Measurements from ENCODE around the gene TCF7L2. TPM values are rescaled to one million over a fixed set of nuclear protein-coding genes. Genes with fewer than 3 reads are reported as not detected.

The TCF7L2 gene
- total and polyA plus RNA-seq, 9 of the 15 experiments (the other 6 are each of a cell fraction or from before 2014, with no cell fraction given) = 0.32 to 2.8 (median 0.92) TPM

DNA sequence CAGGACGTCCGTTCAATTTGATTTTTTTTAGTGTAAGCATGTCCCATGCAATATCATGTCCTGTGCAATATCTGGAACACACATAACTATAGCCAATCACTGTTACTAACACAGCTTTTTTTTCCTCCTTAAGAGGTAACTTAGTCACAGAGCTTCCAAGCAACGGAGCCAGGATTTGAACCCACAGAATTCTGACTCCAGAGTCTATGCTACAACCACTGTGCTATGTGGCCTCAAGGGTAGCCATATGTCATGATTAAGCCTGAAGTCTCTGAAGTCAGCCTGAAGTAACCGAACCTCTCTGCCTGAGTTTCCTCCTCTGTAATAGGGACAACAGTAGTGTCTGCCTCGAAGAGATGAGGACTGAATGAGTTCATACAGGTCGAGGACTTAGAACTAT lies 42.2 kb upstream of the TCF7L2 start (continued):
- TF ChIP-seq XRCC5 (IDR thresholded peaks at IDR 0.05; ENCODE audit: low read depth, low read length) (no peak), DNMT1 (IDR thresholded peaks at IDR 0.05) (no peak), GATAD2A (IDR thresholded peaks at IDR 0.05) (no peak), MAFF (IDR thresholded peaks at IDR 0.05; ENCODE audit: low read length) (no peak)
- TF ChIP-seq, protein P1, sequence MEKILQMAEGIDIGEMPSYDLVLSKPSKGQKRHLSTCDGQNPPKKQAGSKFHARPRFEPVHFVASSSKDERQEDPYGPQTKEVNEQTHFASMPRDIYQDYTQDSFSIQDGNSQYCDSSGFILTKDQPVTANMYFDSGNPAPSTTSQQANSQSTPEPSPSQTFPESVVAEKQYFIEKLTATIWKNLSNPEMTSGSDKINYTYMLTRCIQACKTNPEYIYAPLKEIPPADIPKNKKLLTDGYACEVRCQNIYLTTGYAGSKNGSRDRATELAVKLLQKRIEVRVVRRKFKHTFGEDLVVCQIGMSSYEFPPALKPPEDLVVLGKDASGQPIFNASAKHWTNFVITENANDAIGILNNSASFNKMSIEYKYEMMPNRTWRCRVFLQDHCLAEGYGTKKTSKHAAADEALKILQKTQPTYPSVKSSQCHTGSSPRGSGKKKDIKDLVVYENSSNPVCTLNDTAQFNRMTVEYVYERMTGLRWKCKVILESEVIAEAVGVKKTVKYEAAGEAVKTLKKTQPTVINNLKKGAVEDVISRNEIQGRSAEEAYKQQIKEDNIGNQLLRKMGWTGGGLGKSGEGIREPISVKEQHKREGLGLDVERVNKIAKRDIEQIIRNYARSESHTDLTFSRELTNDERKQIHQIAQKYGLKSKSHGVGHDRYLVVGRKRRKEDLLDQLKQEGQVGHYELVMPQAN (IDR thresholded peaks at IDR 0.05; ENCODE audit: borderline replicate concordance) = no peak

DNA sequence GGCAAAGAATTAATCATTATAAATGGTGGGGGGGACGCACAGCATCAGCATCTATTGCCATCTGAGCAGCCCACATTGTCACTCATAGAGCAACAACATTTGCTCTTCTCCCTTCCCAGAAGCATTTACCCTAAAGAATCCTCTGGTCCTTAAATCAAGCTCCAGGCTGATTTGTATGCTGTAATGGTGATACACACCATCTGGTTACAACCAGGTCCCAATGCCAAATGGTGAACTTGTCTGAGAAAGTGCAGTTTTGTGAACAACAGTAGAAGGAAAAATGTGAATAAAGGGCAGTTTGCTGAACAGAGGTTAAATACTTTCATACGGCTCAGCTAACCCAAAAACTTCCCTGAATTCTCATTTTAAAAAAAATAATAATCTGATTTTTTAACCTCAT lies 38.8 kb upstream of the TCF7L2 start:
- Histone ChIP-seq H3K4me1 (replicated peaks in 1 of 2; ENCODE audit: control insufficient read depth in 2 of 2, insufficient read depth in 2 of 2, low read length in 2 of 2) (peaks cover 0 to 6% of the 10 kb centered on the region in 2 experiments; a peak in 3 of 5 replicates), H3K9me3 (replicated peaks; ENCODE audit: control insufficient read depth, insufficient read depth, low read depth, low read length) (no peaks in the 10 kb centered on the region), H2AFZ (ENCODE audit: low read depth, low read length) (no peak overlapping the region), H3K36me3 (ENCODE audit: control insufficient read depth, insufficient read depth, low read length) (no peaks in the 10 kb centered on the region), H3K27ac (ENCODE audit: extremely low read depth, low read depth, low read length) (no peak overlapping the region), H3K4me2 (ENCODE audit: insufficient read depth, low read length) (no peak overlapping the region), H3K4me3 (no peak overlapping the region), H4K20me1 (replicated peaks; ENCODE audit: control insufficient read depth, insufficient read depth, low read length) (no peaks in the 10 kb centered on the region), H3K9ac (ENCODE audit: insufficient read depth in 1 of 2, low read depth in 2 of 2, low read length in 2 of 2) (no peak overlapping the region), H3K79me2 (ENCODE audit: control insufficient read depth, insufficient read depth, low read length) (no peaks in the 10 kb centered on the region), H3K9me1 (ENCODE audit: control insufficient read depth, insufficient read depth, low read length) (no peaks in the 10 kb centered on the region), H3K27me3 (ENCODE audit: control insufficient read depth in 2 of 2, insufficient read depth in 2 of 2, low read length in 2 of 2) (no peaks in the 10 kb centered on the region; a peak in 1 of 5 replicates)
- 45% methylated on average over 2 of the region's 2 CpGs for WGBS (ENCODE audit: insufficient coverage, low coverage, missing lambda C conversion rate)
- FAIRE-seq = no peak
- no peak for ATAC-seq
- BruUV-seq (replicated peaks) = no TSS peak
- intact Hi-C loops (cut with micrococcal nuclease) = no loop called here
- TF ChIP-seq, protein P2, sequence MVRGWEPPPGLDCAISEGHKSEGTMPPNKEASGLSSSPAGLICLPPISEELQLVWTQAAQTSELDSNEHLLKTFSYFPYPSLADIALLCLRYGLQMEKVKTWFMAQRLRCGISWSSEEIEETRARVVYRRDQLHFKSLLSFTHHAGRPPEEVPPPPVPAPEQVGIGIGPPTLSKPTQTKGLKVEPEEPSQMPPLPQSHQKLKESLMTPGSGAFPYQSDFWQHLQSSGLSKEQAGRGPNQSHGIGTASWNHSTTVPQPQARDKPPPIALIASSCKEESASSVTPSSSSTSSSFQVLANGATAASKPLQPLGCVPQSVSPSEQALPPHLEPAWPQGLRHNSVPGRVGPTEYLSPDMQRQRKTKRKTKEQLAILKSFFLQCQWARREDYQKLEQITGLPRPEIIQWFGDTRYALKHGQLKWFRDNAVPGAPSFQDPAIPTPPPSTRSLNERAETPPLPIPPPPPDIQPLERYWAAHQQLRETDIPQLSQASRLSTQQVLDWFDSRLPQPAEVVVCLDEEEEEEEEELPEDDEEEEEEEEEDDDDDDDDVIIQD (CRISPR knock-in tag; IDR thresholded peaks at IDR 0.05) = no peak
- TF ChIP-seq, protein P3, sequence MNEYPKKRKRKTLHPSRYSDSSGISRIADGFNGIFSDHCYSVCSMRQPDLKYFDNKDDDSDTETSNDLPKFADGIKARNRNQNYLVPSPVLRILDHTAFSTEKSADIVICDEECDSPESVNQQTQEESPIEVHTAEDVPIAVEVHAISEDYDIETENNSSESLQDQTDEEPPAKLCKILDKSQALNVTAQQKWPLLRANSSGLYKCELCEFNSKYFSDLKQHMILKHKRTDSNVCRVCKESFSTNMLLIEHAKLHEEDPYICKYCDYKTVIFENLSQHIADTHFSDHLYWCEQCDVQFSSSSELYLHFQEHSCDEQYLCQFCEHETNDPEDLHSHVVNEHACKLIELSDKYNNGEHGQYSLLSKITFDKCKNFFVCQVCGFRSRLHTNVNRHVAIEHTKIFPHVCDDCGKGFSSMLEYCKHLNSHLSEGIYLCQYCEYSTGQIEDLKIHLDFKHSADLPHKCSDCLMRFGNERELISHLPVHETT (CRISPR knock-in tag; conservative IDR thresholded peaks at IDR 0.05 in 1 of 2, IDR thresholded peaks at IDR 0.05 in 1 of 2) = no peak
- ChIA-PET CTCF (ENCODE audit: low intra/inter-chr PET ratio) (no interaction called here), POLR2A (no interaction called here)
- in situ Hi-C loops (cut with MboI) = no loop called here
- no peak for DNase-seq (ENCODE audit: extremely low read depth in 1 of 4, low spot score in 3 of 4)
